ENCODE data around the gene ONECUT2. TPM values are rescaled to one million over a fixed set of nuclear protein-coding genes. Genes with fewer than 3 reads are reported as not detected.
A peak's percentile ranks its signal among the peaks of the same experiment; 100 is the strongest.

Gene ONECUT2
- total RNA-seq, 1 experiment from 2014 or later = 4.3 TPM

DNA sequence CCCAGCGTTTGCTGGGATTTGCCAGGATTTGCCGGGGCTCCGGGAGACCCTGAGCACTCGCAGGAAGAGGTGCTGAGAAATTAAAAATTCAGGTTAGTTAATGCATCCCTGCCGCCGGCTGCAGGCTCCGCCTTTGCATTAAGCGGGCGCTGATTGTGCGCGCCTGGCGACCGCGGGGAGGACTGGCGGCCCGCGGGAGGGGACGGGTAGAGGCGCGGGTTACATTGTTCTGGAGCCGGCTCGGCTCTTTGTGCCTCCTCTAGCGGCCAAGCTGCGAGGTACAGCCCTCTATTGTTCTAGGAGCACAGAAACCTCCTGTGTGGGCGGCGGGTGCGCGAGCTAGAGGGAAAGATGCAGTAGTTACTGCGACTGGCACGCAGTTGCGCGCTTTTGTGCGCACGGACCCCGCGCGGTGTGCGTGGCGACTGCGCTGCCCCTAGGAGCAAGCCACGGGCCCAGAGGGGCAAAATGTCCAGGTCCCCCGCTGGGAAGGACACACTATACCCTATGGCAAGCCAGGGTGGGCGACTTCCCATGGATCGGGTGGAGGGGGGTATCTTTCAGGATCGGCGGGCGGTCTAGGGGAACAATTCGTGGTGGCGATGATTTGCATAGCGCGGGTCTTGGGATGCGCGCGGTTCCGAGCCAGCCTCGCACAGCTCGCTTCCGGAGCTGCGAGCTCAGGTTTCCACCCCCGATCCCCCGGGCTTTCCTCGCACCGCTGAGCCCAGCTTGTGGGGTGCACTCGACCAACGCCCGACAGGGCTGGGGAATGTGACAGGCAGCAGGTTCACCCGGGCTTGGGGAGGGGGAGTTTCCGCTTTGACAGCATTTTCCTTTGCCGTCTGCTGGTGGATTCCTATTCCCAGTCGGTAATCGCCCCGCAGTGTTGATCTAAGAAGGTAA is 2.8 kb downstream of the ONECUT2 start (continued):
- TF ChIP-seq TCF7L2 (IDR thresholded peaks at IDR 0.05; ENCODE audit: borderline replicate concordance, extremely low read depth, insufficient read depth, insufficient read length) (no peak), POLR2AphosphoS5 (IDR thresholded peaks at IDR 0.05; ENCODE audit: low read depth, low read length) (no peak), MAX (IDR thresholded peaks at IDR 0.05) (no peak)

DNA sequence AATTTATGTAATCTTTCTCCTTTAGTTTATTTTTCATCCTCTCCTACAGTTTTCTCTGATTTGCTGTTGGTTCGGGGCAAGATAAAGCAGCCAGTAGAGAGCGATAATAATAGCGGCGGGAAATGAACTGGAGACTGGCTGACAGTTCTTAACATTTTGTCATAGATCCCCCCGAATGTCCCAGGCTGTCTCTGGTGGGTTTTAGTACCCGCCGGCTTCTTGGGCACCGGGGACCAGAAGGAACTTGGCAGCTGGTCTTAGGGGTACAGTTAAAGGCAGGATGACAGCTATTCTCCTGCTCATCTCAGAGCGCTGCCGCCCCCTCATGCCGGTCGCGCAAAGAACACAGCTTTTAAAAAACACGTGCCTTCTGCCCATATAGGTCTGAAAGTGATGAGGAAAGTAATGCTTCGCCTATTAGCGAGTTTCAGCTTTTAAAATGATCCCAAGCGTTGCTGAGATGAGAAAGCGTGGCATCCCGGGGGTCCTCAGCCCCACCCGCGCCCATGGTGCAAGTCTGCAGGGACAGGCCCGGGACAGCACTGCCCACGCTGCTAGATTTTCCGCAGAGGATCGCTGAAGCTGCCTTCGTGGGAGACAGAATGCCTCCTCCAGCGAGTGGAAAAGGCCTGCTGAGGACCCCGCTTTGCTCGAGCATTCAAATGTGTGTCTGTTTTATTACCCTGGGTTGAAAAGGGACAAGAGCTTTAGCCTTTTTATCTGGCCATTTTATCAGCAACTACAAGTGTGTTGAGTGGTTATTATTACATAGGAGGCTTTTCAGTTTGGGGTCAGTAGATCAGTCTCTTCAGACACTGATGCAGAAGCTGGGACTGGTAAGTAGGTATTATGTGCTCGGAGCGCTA is 3.8 kb downstream of the ONECUT2 start:
- no peak overlapping the region for H3K4me3 ChIP-seq (replicated peaks in 1 of 2; ENCODE audit: low read depth in 1 of 2, low read length in 2 of 2)
- no peak for DNase-seq (ENCODE audit: low read depth, low spot score)
- CTCF ChIA-PET = interaction anchor here (1.8 kb wide), 1 partner anchor 569 kb away, joined by 8 read pairs; no protein-coding TSS in a partner anchor

More for the DNA sequence above, 3.8 kb downstream of the ONECUT2 start:
- intact Hi-C loops (cut with micrococcal nuclease) = loop anchor here (5.0 kb wide), 1 partner anchor 232 kb away; no protein-coding TSS in a partner anchor
- no peak overlapping the region for H3K9ac ChIP-seq (ENCODE audit: low read length)
- BruUV-seq (replicated peaks) = no TSS peak
- peaks cover 5% of the 10 kb centered on the region; the same call in 1 of the 2 replicates for H3K79me2 ChIP-seq (ENCODE audit: insufficient read depth, low read length)
- no peaks in the 10 kb centered on the region for H3K9me2 ChIP-seq (ENCODE audit: insufficient read depth)
- H3K4me1 ChIP-seq (ENCODE audit: control insufficient read depth in 1 of 2, insufficient read depth in 2 of 2, low read length in 2 of 2) = peaks cover 13 to 23% of the 10 kb centered on the region in 2 experiments; a peak in 3 of 4 replicates
- H3K4me2 ChIP-seq (ENCODE audit: low read length) = no peak overlapping the region
- ChIA-PET POLR2A (no interaction called here), RAD21 (ENCODE audit: low non-redundant PET in 1 of 2, low total read pairs in 2 of 2, uncharacterized antibody in 2 of 2, unreplicated experiment in 2 of 2) (no interaction called here)
- no peaks in the 10 kb centered on the region for H3K36me3 ChIP-seq (ENCODE audit: control insufficient read depth in 1 of 2, insufficient read depth in 2 of 2, low read length in 2 of 2)
- H2AFZ ChIP-seq (ENCODE audit: low read depth, low read length, poor library complexity, severe bottlenecking) = no peak overlapping the region
- TF ChIP-seq CEBPB (IDR thresholded peaks at IDR 0.05; ENCODE audit: low read depth) (no peak), SRF (IDR thresholded peaks at IDR 0.05; ENCODE audit: low read depth) (no peak), TCF7L2 (IDR thresholded peaks at IDR 0.05; ENCODE audit: borderline replicate concordance, extremely low read depth, insufficient read depth, insufficient read length) (no peak), POLR2AphosphoS5 (IDR thresholded peaks at IDR 0.05; ENCODE audit: low read depth, low read length) (no peak), SP1 (IDR thresholded peaks at IDR 0.05; ENCODE audit: low read depth) (no peak), FOSL1 (IDR thresholded peaks at IDR 0.05; ENCODE audit: low read depth) (no peak), SIN3A (IDR thresholded peaks at IDR 0.05; ENCODE audit: low read depth) (no peak), EZH2phosphoT487 (IDR thresholded peaks at IDR 0.05; ENCODE audit: borderline replicate concordance) (no peak), RAD21 (IDR thresholded peaks at IDR 0.05; ENCODE audit: low read depth) (peak; percentile 28; the same call in 1 of the 2 replicates)
- no peak for ATAC-seq
- H3K27ac ChIP-seq (ENCODE audit: low read depth, low read length) = no peak overlapping the region
- no peaks in the 10 kb centered on the region for H4K20me1 ChIP-seq (ENCODE audit: insufficient read depth)
- H3K27me3 ChIP-seq (ENCODE audit: insufficient read depth, low read length) = peaks cover 7% of the 10 kb centered on the region
- no peaks in the 10 kb centered on the region for H3K9me3 ChIP-seq (ENCODE audit: control insufficient read depth in 1 of 2, insufficient read depth in 1 of 2, low read depth in 1 of 2, low read length in 2 of 2)

Data from HCT116 (cell line).